Measurements from ENCODE around the gene KLRD1.

GRCh38 chr12:10354071-10354470 lies 46.4 kb downstream of the KLRD1 start:
- TF ChIP-seq ZNF384 (IDR thresholded peaks at IDR 0.05) (no peak), NFRKB (IDR thresholded peaks at IDR 0.05) (no peak), FOXA1 (IDR thresholded peaks at IDR 0.05) (no peak), FOXM1 (IDR thresholded peaks at IDR 0.05; ENCODE audit: borderline replicate concordance) (no peak), HDGF (IDR thresholded peaks at IDR 0.05; ENCODE audit: borderline replicate concordance) (no peak), BHLHE40 (IDR thresholded peaks at IDR 0.05; ENCODE audit: borderline replicate concordance) (no peak), FOXK2 (IDR thresholded peaks at IDR 0.05) (no peak), SP1 (IDR thresholded peaks at IDR 0.05) (no peak), TARDBP (IDR thresholded peaks at IDR 0.05) (no peak), ARNT (IDR thresholded peaks at IDR 0.05) (no peak), PKNOX1 (IDR thresholded peaks at IDR 0.05) (no peak), ELF4 (IDR thresholded peaks at IDR 0.05) (no peak), SUZ12 (IDR thresholded peaks at IDR 0.05) (no peak)

Measured in HEK293T (cell line).